Hematopoietic multipotent progenitor cell treated with erythropoietin and hydrocortisone succinate and interleukin-3 and kit ligand, for 17 days (in vitro differentiated cells): Measurements from ENCODE around the gene SHROOM3.

Experiments
- DNase-seq: peaks from one replicate; pipeline ENCODE4 v3.0.0-alpha.2; 2015; ENCODE audit warnings: low spot score

SHROOM3 gene

DNA sequence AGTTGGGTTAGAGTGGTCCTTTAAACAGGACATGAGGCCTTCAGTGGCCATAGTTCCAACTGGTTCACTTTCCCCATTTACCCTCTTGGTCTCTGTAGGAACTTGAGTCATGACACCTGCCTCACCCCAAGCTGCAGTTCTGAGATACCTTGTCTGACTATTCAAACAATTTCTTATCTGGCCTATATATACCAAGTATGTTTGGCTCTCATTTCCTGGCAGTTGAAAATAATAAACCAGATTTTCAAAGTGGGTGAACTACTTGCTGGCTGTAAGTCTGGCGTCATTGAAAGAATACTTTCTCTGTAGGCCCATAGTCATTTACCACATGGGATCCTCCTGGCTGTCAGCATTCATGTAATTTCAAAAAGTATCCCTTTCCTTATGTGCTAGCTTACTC lies 228.8 kb downstream of the SHROOM3 start:
- no peak for DNase-seq

DNA sequence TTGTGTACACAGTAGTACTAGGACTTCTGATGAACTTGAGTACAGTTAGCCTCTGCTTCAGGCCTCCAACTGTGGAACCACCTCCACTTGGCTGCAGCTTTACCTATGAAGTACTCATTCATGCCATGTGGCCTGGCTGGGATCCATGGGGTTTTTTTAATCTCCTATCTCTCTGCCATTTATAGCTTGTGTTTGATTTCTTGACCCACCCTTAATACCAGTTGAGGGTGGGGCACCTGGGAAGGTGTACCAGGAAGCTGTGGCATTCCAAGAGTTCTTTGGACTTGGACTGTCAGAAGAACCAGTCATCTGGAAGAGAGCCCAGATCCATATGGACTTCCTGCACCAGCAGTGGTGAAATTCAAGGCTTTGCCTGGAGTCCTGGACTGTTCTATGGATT lies 230.1 kb downstream of the SHROOM3 start:
- DNase-seq, result no peak

DNA sequence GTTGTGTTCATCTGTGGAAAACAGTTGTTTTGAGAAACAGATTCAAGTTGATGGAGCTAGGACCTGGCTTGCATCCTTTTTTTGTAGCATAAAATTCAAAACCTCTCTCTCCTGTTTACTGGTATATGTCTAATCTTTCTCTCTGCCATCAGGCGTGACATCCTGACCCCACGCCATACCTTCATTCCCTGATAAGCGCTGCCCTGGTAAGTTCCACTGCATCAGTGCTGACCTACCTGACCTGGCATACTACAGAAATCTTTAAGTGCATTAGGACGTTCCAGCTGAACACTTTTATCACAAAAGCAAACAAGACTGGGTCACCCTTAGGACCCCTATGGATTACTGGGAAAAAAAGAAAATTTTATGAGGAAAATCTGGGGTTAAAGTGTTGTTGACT lies 230.7 kb downstream of the SHROOM3 start:
- DNase-seq, result no peak

DNA sequence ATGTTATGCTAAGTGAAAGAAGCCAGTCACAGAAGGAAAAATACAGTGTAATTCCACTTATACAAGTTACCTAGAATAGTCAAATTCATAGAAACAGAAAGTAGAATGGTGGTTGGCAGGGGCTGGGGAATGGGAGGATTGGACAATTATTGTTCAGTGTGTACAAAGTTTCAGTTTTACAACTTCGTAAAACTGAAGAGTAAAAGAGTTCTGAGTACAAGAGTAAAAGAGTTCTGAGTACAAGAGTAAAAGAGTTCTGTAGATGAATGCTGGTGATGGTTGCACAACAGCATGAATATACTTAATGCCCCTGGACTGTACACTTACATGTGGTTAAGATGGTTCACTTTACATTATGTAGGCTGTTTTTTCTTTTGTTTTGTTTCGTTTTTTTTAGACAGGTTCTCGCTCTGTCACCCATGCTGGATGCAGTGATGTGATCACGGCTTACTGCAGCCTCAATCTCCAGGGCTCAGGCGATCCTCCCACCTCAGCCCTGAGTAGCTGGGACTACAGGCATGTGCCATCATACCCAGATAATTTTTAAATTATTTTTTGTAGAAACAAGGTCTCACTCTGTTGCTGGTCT lies 232.0 kb downstream of the SHROOM3 start:
- no peak for DNase-seq

GRCh38 chr4:76670631-76671030 lies 235.6 kb downstream of the SHROOM3 start:
- no peak for DNase-seq

DNA sequence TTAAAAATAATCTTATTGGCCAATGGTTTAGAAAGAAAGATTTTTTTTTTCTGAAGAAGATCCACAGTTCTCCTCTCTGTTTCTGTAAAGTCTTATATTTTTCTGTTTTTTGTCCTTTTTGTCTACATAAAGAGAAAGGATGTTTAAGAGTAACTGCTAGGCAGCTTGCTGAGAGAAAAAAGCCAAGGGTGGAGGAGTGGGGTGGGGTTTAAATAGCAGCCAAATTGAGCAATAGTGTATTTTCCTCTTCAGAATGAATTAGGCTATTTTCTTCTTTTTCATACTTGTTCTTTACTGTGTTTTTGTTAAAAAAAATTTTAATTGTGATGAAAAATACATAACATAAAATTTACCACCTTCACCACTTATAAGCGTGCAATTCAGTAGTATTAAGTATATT lies 238.3 kb downstream of the SHROOM3 start:
- DNase-seq, result no peak

GRCh38 chr4:76674983-76675382 lies 240.0 kb downstream of the SHROOM3 start:
- DNase-seq, result no peak

GRCh38 chr4:76677571-76678326 lies 242.7 kb downstream of the SHROOM3 start:
- DNase-seq, result no peak

DNA sequence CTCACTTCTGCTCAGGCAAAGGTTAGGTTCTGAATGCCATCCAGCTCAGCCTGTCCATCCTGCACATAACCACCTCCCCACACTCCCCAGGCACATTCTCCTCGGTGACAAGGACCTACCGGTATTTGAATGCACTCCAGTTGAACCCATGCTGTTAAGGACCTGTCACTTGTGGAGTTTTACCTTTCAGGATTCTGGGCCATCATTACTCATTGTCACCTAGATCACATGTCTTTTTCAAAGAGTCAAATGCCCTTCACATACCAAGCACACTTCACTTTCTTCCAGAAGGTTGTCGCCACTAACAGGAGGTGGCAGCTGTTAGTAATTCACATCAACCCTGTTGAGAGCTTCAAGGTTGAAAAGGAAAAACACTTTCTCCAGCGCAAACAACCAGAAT lies 244.7 kb downstream of the SHROOM3 start:
- DNase-seq, result no peak

DNA sequence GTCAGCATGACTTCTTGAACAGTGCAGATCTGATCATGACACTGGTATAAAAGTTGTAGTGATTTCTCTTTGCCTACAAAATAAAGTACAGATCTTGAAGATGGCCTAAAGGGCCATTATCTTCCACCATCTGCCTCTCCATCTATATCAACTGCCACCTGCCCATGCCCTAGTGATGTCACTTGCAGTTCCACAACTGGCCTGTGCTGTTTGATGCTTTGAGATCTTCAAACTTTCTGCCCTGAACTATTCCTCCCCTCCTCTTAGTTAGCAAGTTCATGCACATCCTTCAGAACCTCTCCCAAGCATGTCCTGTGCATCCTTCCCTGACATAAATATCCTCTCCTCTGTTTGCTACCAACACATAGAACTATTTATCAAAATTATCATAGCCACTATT lies 245.9 kb downstream of the SHROOM3 start:
- DNase-seq, result no peak

GRCh38 chr4:76681996-76682395 lies 247.0 kb downstream of the SHROOM3 start:
- DNase-seq, result no peak

DNA sequence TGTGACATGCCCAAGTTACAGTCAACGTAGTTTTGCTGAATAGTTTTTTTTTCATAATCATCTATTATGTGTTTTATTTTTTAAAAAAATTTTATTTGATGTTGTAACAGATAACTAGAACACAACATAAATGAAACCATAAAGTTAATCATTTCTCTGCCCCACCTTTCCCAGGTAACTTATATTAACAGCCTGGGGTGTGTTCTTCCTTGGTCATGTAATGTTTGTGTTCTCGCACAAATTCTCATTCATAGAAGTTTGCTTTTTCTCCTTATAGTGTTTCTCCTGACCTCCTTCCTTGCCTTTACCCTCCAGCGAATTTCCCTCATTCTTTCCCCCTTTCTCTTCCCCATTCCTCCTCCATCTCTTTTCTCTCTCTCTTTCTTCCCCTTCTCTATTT lies 248.1 kb downstream of the SHROOM3 start:
- DNase-seq, result no peak

DNA sequence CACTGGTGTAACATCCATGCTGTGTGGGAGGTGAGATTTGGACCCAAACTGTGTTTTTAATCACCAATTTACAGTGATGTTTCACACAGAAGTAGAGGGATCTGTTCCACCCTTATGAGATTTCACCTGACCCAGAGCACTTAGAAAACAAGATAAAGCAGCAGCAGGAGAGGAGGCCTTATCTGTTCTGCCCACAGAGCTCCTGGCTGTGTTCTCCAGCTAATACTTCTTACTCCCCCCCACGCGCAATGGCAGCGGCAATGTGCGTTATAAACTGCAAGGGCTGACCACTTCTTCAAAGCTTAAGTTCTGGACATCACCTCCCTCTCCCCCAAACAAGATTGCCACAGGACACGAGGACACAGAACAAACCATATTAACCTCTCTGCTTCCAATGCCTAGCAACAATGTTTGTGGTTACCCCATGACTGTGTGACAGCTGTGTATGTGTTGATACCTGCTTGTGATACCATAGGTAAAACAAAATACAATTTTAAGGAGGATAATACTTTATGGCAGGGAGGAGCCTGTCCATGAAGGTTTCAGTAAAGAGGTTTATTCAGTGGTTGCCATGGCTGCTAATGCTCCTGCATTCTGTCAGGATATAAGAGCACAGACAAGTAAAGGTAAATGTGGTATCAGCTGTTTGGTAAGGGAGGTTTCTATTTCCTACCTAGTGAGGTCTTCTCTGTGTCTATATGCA lies 252.9 kb downstream of the SHROOM3 start:
- DNase-seq, result no peak

GRCh38 chr4:76688619-76689144 lies 253.7 kb downstream of the SHROOM3 start:
- no peak for DNase-seq

DNA sequence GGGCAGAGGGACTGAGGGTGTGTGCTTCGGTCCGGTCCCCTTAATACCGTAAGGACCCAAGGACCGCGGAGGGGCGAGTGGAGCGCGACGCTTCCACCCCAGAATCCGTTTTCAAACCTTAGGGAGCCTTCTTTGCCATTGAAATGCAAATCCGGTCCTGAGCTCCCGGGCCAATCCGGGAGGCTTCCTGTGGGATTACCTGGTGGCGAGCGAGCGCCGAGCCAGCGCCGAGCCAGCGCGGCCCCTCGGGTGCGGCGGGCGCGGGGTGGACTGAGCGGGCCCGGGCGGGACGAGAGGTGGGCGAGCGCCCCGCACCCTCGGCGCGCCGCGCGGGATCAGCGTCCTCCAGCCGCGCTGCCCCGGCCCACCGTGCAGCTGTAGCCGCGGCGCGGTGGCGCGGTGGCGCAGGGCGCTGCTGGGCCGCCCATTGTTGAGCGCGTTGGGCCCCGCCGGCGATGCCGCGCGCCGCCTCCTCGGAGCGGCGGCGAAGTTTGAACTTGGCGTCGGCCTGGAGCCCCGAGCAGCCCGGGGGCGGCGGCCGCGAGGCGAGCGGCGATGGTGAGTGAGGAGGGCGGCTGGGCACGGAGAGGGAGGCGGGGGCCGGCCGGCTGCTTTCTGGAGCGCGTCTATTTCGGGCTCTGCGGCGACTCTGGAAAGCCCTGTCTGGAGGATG lies 254.3 kb downstream of the SHROOM3 start:
- no peak for DNase-seq

DNA sequence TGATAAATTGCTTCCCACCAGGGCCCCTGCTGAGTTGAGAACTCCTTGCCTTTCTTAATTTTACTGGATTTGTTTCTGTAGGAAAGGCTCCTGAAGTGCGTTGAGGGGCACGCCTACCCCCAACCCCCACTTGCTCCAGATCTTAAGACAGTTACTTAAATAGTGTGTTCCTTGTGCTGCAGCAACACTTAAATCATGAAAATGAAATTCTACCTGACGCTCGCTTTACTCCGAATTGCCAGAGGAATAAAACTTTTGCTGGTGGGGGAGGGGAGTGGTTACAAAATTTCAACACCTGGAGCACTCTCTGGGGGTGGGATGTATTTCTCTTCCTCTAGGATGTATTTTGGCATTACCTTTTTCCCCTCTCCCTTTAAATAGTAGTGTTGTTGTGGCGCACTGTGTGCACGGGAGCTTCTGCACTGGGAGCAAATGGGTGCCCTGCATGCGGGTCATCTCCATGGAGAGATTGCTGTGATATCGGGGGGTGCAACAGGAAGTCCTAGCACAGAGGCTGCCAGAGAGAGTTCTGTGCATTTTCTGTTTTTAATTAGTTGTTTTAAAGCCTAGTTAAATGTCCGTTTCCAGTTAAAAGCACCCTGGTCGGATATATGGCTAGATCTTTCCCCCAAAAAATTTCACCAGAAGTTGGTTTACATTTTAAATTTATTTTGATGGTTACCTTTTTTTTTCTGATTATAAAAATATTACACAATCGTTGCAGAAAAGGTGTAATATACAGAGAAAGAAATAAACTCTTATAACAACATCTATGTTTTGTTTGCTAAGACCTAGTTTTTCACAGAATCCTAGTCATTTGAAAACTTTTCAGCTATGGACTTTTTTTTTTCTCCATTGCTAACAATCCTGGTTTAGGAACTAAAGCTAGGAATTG lies 255.2 kb downstream of the SHROOM3 start:
- DNase-seq, result no peak

- DNase-seq, result no peak
These were observed 255.9 kb downstream of the SHROOM3 start for GRCh38 chr4:76690906-76691275.

DNA sequence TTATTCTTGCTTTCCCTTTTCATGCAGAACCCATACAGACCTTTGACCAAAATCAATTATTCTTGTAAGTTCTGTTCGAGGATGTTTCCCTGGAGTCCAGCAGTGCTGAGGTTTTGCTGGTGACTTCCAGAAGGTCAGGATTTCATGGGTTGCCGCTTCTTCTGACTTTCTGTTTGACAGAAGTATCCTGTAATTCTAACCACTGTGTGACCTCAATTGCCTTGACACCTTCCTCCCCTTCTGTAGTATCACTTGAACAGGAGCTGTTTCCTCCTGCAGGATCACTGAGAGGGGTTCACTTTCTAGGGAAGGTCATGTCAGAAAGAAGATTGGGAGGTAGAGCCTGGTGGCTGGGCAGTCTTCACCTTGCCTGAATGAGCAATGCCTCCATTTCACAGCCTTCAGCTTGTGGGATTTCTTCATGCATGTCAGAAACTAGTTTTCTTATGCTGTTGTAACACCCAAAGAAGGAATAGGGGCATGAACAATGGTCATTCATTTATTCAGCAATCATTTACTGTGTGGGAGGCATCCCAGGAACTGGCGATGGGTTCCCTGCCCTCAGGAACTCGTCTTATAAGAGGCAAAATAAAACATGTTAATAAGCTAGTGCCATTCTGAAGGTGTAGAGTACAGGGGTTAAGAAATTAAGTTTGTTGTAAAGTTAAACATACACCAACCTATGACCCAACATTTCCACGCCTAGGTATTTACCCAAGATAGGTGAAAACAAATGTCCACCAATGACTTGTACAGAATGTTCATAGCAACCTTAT lies 257.0 kb downstream of the SHROOM3 start:
- DNase-seq, result no peak

DNA sequence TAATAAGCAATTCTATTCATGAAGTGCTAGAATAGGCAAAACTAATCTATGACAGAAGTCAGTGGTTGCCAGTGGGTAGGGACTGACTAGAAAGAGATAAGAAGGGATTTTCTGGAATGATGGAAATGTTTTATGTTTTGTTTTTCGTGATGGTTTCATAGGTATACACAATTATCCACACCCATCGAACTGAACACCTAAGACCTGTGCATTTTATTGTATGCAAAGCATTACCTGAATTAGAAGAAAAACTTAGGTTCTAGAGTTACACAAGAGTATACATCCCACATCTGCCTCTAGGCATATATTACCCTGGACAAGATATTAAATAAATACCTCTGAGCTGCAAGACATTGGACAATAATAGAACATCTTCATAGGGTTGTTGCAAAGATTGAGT lies 257.7 kb downstream of the SHROOM3 start:
- no peak for DNase-seq

- no peak for DNase-seq
These were observed 259.0 kb downstream of the SHROOM3 start for GRCh38 chr4:76694056-76694455.

- DNase-seq, result no peak
These were observed 261.1 kb downstream of the SHROOM3 start for GRCh38 chr4:76696109-76696508.
